ENCODE results near the gene DGKK.
"Not testable (repeated sequence)": the region's sequence is repeated elsewhere in the genome, so short reads cannot be mapped to it uniquely, and the experiment has no call there.

Gene DGKK

GRCh38 chrX:50432829-50433289, 37.8 kb downstream of the DGKK start:
- DNase-seq (ENCODE audit: low read depth in 3 of 3), result no peak

- no peak for DNase-seq (ENCODE audit: low read depth in 3 of 3)
Observed at GRCh38 chrX:50431623-50432022, 39.0 kb downstream of the DGKK start.

- no peak for DNase-seq (ENCODE audit: low read depth in 3 of 3)
Observed at GRCh38 chrX:50430917-50431575, 39.6 kb downstream of the DGKK start.

- no peak for DNase-seq (ENCODE audit: low read depth in 3 of 3)
Observed at GRCh38 chrX:50428174-50428573, 42.5 kb downstream of the DGKK start.

- no peak for DNase-seq (ENCODE audit: low read depth in 3 of 3)
Observed at GRCh38 chrX:50407976-50408375, 62.6 kb downstream of the DGKK start.

GRCh38 chrX:50403903-50404302, 66.7 kb downstream of the DGKK start:
- no peak for DNase-seq (ENCODE audit: low read depth in 3 of 3)

- no peak for DNase-seq (ENCODE audit: low read depth in 3 of 3)
Observed at GRCh38 chrX:50402886-50403285, 67.7 kb downstream of the DGKK start.

GRCh38 chrX:50393902-50394301, 76.7 kb downstream of the DGKK start:
- DNase-seq (ENCODE audit: low read depth in 3 of 3), result no peak

GRCh38 chrX:50386520-50386919, 84.1 kb downstream of the DGKK start:
- no peak for DNase-seq (ENCODE audit: low read depth in 3 of 3)

- DNase-seq (ENCODE audit: low read depth in 3 of 3), result no peak
Observed at GRCh38 chrX:50381729-50382415, 88.8 kb downstream of the DGKK start.

GRCh38 chrX:50375481-50376267, 95.0 kb downstream of the DGKK start:
- DNase-seq (ENCODE audit: low read depth in 3 of 3), result no peak

- no peak for DNase-seq (ENCODE audit: low read depth in 3 of 3)
Observed at GRCh38 chrX:50372966-50373365, 97.7 kb downstream of the DGKK start.

GRCh38 chrX:50343917-50344316, 126.7 kb downstream of the DGKK start:
- no peak for DNase-seq (ENCODE audit: low read depth in 3 of 3)

GRCh38 chrX:50333308-50333707, 137.3 kb downstream of the DGKK start:
- no peak for DNase-seq (ENCODE audit: low read depth in 3 of 3)

- not testable (repeated sequence) for DNase-seq (ENCODE audit: low read depth in 3 of 3)
Observed at GRCh38 chrX:50332668-50333067, 138.0 kb downstream of the DGKK start.

- no peak for DNase-seq (ENCODE audit: low read depth in 3 of 3)
Observed at GRCh38 chrX:50327235-50327634, 143.4 kb downstream of the DGKK start.
